HG03103 (cell line): ENCODE data around the gene TREML4.
"Not testable (repeated sequence)": the region's sequence is repeated elsewhere in the genome, so short reads cannot be mapped to it uniquely, and the experiment has no call there.

Experiments used
- ATAC-seq: cut with Tn5 transposase; IDR thresholded peaks from one replicate; pipeline ENCODE4 v1.9.1; 2021; ENCODE audit warnings: low read depth; ENCODE audit not compliant: unreplicated experiment

Gene TREML4

GRCh38 chr6:41228096-41228495 lies at the start of gene TREML4:
Gene TREML4 (plus strand): TSS chr6:41228349. CDS start chr6:41228428, 79 bp downstream.
- no peak for ATAC-seq

- no peak for ATAC-seq
These were observed 49.0 kb upstream of the TREML4 start for GRCh38 chr6:41179163-41179562.

- no peak for ATAC-seq
These were observed 46.6 kb upstream of the TREML4 start for GRCh38 chr6:41181566-41181965.

- ATAC-seq, result peak; percentile 63
These were observed 45.8 kb upstream of the TREML4 start for GRCh38 chr6:41182069-41183034.

- ATAC-seq, result no peak
These were observed 43.4 kb upstream of the TREML4 start for GRCh38 chr6:41184761-41185160.

GRCh38 chr6:41186031-41186562 lies 42.1 kb upstream of the TREML4 start:
- ATAC-seq, result no peak

- no peak for ATAC-seq
These were observed 39.9 kb upstream of the TREML4 start for GRCh38 chr6:41187924-41188886.

GRCh38 chr6:41189046-41189445 lies 39.1 kb upstream of the TREML4 start:
- ATAC-seq, result not testable (repeated sequence)

- no peak for ATAC-seq
These were observed 38.2 kb upstream of the TREML4 start for GRCh38 chr6:41189967-41190366.

- ATAC-seq, result no peak
These were observed 37.4 kb upstream of the TREML4 start for GRCh38 chr6:41190791-41191190.

- ATAC-seq, result no peak
These were observed 36.6 kb upstream of the TREML4 start for GRCh38 chr6:41191569-41191968.

- no peak for ATAC-seq
These were observed 34.9 kb upstream of the TREML4 start for GRCh38 chr6:41193171-41193734.

- ATAC-seq, result no peak
These were observed 34.3 kb upstream of the TREML4 start for GRCh38 chr6:41193884-41194283.

GRCh38 chr6:41194386-41194785 lies 33.8 kb upstream of the TREML4 start:
- no peak for ATAC-seq

GRCh38 chr6:41197234-41197633 lies 30.9 kb upstream of the TREML4 start:
- no peak for ATAC-seq

- ATAC-seq, result peak; percentile 62
These were observed 28.4 kb upstream of the TREML4 start for GRCh38 chr6:41199552-41200246.

GRCh38 chr6:41200296-41200900 lies 27.8 kb upstream of the TREML4 start:
- ATAC-seq, result no peak

- no peak for ATAC-seq
These were observed 27.0 kb upstream of the TREML4 start, which contains the start of gene TREML2 for GRCh38 chr6:41200901-41201763. Gene TREML2 (minus strand): TSS chr6:41201149. CDS start chr6:41201008, 141 bp downstream.
